Right lobe of liver (tissue), 4 donors: ENCODE data around the gene RPL27.

ENCODE experiments used
- POLR2A ChIP-seq: fragments of 450-650 bp; IDR thresholded peaks from one replicate; pipeline ENCODE4 v1.6.1; 2017; ENCODE audit warnings: antibody characterized with exemption, mild to moderate bottlenecking
- TF ChIP-seq, protein P1 (sequence below), 4 donors: fragments of 200-600 bp in 3 of 4; fragments of 450-650 bp in 1 of 4; IDR thresholded peaks; one replicate each; pipeline versions ENCODE4 v1.5.1 to v1.8.0; 2016 to 2022; ENCODE audit warnings: antibody characterized with exemption in 4 of 4, mild to moderate bottlenecking in 2 of 4
- donor health status: DM: no; HTN: no; CAD: no.
- donor health status: DM: no; HTN: no; CAD: no.
- donor health status: DM: no; HTN: yes; CAD: no.

GRCh38 chr17:43040655-43041054 lies 42.4 kb downstream of the RPL27 start:
- TF ChIP-seq, protein P1, sequence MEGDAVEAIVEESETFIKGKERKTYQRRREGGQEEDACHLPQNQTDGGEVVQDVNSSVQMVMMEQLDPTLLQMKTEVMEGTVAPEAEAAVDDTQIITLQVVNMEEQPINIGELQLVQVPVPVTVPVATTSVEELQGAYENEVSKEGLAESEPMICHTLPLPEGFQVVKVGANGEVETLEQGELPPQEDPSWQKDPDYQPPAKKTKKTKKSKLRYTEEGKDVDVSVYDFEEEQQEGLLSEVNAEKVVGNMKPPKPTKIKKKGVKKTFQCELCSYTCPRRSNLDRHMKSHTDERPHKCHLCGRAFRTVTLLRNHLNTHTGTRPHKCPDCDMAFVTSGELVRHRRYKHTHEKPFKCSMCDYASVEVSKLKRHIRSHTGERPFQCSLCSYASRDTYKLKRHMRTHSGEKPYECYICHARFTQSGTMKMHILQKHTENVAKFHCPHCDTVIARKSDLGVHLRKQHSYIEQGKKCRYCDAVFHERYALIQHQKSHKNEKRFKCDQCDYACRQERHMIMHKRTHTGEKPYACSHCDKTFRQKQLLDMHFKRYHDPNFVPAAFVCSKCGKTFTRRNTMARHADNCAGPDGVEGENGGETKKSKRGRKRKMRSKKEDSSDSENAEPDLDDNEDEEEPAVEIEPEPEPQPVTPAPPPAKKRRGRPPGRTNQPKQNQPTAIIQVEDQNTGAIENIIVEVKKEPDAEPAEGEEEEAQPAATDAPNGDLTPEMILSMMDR (IDR thresholded peaks at IDR 0.05): no peak
- no peak for TF ChIP-seq POLR2A
